OCI-LY7 (cell line): ENCODE results near the gene MZB1.

Source experiments
- CTCF ChIP-seq: fragments of 200-600 bp; sonication (generic); conservative IDR thresholded peaks from 2 replicates; pipeline ENCODE4 v1.5.1; 2014; ENCODE audit warnings: mild to moderate bottlenecking, antibody characterized with exemption, low read length, moderate library complexity, mixed read lengths
- EZH2phosphoT487 ChIP-seq: fragments of 200-600 bp; sonication (generic); IDR thresholded peaks from 2 replicates; pipeline ENCODE4 v1.6.1; 2018; ENCODE audit warnings: low read depth, borderline replicate concordance, mild to moderate bottlenecking, mixed run types, antibody characterized with exemption, low read length, moderate library complexity, mixed read lengths

- no peak for TF ChIP-seq CTCF
- no peak for TF ChIP-seq EZH2phosphoT487
Observed at GRCh38 chr5:139416651-139417050, 26.9 kb upstream of the MZB1 start.
